HepG2 (cell line): ENCODE data around the gene ERFL. TPM values are rescaled to one million over a fixed set of nuclear protein-coding genes. Genes with fewer than 3 reads are reported as not detected.

ENCODE experiments used
- KMT2A ChIP-seq: sonication (generic); formaldehyde crosslinking; IDR thresholded peaks from 2 replicates; pipeline ENCODE4 v1.4.0; 2020; ENCODE audit warnings: missing genetic modification reagents
- MLLT10 ChIP-seq: sonication (generic); formaldehyde crosslinking; IDR thresholded peaks from 2 replicates; pipeline ENCODE4 v1.4.0; 2020; ENCODE audit warnings: missing genetic modification reagents
- MTA1 ChIP-seq: sonication (generic); formaldehyde crosslinking; IDR thresholded peaks from 2 replicates; pipeline ENCODE4 v1.4.0; 2020; ENCODE audit warnings: missing genetic modification reagents, mild to moderate bottlenecking, borderline replicate concordance
- PRDM4 ChIP-seq: sonication (generic); formaldehyde crosslinking; IDR thresholded peaks from 2 replicates; pipeline ENCODE4 v1.9.0; 2021; ENCODE audit warnings: missing genetic modification reagents, borderline replicate concordance
- SCMH1 ChIP-seq: sonication (generic); formaldehyde crosslinking; IDR thresholded peaks from 2 replicates; pipeline ENCODE4 v1.9.0; 2021; ENCODE audit warnings: missing genetic modification reagents, mild to moderate bottlenecking, borderline replicate concordance
- SNAI1 ChIP-seq: sonication (generic); formaldehyde crosslinking; IDR thresholded peaks from 2 replicates; pipeline ENCODE4 v1.5.0; 2020; ENCODE audit warnings: mild to moderate bottlenecking, missing genetic modification reagents, borderline replicate concordance
- SRY ChIP-seq: sonication (generic); formaldehyde crosslinking; IDR thresholded peaks from 2 replicates; pipeline ENCODE4 v1.8.0; 2022; ENCODE audit warnings: mild to moderate bottlenecking, missing genetic modification reagents
- TBP ChIP-seq: sonication (generic); formaldehyde crosslinking; IDR thresholded peaks from 2 replicates; pipeline ENCODE4 v1.5.0; 2020; ENCODE audit warnings: missing genetic modification reagents
- THAP11 ChIP-seq: IDR thresholded peaks from 2 replicates; pipeline ENCODE4 v1.6.1; 2016; ENCODE audit warnings: missing biosample characterization, missing genetic modification reagents
- TOE1 ChIP-seq: sonication (generic); formaldehyde crosslinking; IDR thresholded peaks from 2 replicates; pipeline ENCODE4 v1.4.0; 2020; ENCODE audit warnings: mild to moderate bottlenecking, missing genetic modification reagents
- TRIM24 ChIP-seq: sonication (generic); formaldehyde crosslinking; IDR thresholded peaks from 2 replicates; pipeline ENCODE4 v1.8.0; 2022; ENCODE audit warnings: mild to moderate bottlenecking, missing genetic modification reagents
- ZIK1 ChIP-seq: sonication (generic); formaldehyde crosslinking; IDR thresholded peaks from 2 replicates; pipeline ENCODE4 v1.5.0; 2020; ENCODE audit warnings: mild to moderate bottlenecking, low read depth, missing genetic modification reagents, borderline replicate concordance
- ZNF282 ChIP-seq: fragments of 450-650 bp; IDR thresholded peaks from 2 replicates; pipeline ENCODE4 v1.6.1; 2018; ENCODE audit not compliant: partially characterized antibody
- ZNF660 ChIP-seq: sonication (generic); formaldehyde crosslinking; IDR thresholded peaks from 2 replicates; pipeline ENCODE4 v1.5.1; 2020; ENCODE audit warnings: mild to moderate bottlenecking, low read depth, missing genetic modification reagents, borderline replicate concordance
- polyA plus RNA-seq, 8 experiments: library from polyadenylated mRNA; depleted of rRNA in 3 of 8; stranded (reverse) in 7 of 8; unstranded in 1 of 8; fragments of >200 nt; fragmentation: Illumina TruSeq in 4 of 8; extraction: Trizol in 4 of 8; gene quantifications; 2 replicates each; pipeline versions ENCODE4 v1.2.1 to v1.2.3, GENCODE V29; 2011 to 2016; ENCODE audit warnings: low read depth in 4 of 8, missing spikeins in 1 of 8, mixed read lengths in 1 of 8; ENCODE audit not compliant: insufficient read depth in 1 of 8
- total RNA-seq, 5 experiments: library from RNA; depleted of rRNA; stranded (reverse); fragments of >200 nt; fragmentation: Illumina TruSeq; extraction: Trizol; gene quantifications; 2 replicates each; pipeline ENCODE4 v1.2.3, GENCODE V29; 2016; ENCODE audit warnings: low read depth in 1 of 5
- TF ChIP-seq, protein P1 (sequence below): sonication (generic); formaldehyde crosslinking; IDR thresholded peaks from 2 replicates; pipeline ENCODE4 v1.4.0; 2020; ENCODE audit warnings: missing genetic modification reagents
- TF ChIP-seq, protein P2 (sequence below), 2 experiments: sonication (generic) in 1 of 2; formaldehyde crosslinking in 1 of 2; IDR thresholded peaks; 2 replicates each; pipeline versions ENCODE4 v1.4.0 to v1.6.1; 2016 to 2020; ENCODE audit warnings: borderline replicate concordance in 1 of 2, low read depth in 1 of 2, mild to moderate bottlenecking in 1 of 2, missing genetic modification reagents in 1 of 2

Gene ERFL
- total and polyA plus RNA-seq, 2 of the 13 experiments (the other 11 are each of a cell fraction or from before 2014, with no cell fraction given), result not detected

DNA sequence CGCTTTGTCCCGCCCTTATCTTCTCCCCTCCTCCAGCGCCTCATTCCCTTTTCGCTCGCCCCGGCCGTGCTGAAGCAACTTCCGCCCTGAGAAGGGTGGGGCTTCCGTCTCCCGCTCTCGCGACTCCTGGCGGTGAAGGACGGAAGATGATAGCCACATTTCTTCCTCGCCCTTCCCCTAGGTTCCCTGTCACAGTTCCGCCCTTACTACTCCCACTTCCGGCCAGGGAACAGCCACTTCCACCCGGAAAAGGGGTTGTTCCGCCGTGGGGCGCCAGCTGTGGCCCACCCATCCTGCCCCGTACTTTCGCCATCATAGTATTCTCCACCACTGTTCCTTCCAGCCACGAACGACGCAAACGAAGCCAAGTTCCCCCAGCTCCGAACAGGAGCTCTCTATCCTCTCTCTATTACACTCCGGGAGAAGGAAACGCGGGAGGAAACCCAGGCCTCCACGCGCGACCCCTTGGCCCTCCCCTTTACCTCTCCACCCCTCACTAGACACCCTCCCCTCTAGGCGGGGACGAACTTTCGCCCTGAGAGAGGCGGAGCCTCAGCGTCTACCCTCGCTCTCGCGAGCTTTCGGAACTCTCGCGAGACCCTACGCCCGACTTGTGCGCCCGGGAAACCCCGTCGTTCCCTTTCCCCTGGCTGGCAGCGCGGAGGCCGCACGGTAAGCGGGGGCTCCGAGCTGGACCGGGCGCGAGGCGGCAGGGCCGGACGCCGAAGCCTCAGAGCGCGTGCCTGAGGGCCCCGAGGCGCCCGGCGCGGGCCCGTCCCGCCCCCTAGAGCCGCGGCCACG is 68.4 kb downstream of the ERFL start, which contains the start of gene RPS19 (continued):
- TF ChIP-seq, protein P1, sequence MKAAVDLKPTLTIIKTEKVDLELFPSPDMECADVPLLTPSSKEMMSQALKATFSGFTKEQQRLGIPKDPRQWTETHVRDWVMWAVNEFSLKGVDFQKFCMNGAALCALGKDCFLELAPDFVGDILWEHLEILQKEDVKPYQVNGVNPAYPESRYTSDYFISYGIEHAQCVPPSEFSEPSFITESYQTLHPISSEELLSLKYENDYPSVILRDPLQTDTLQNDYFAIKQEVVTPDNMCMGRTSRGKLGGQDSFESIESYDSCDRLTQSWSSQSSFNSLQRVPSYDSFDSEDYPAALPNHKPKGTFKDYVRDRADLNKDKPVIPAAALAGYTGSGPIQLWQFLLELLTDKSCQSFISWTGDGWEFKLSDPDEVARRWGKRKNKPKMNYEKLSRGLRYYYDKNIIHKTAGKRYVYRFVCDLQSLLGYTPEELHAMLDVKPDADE (CRISPR knock-in tag), result no peak
- TF ChIP-seq TRIM24 (CRISPR knock-in tag) (no peak), ZIK1 (no peak), TBP (no peak), ZNF660 (CRISPR knock-in tag) (no peak), MLLT10 (no peak), KMT2A (CRISPR knock-in tag) (peak; percentile 48), TOE1 (CRISPR knock-in tag) (no peak), ZNF282 (peak; percentile 84), MTA1 (peak; percentile 64; the same call in 1 of the 2 replicates), THAP11 (peak; percentile 94), SNAI1 (CRISPR knock-in tag) (no peak; the same call in 1 of the 2 replicates), SCMH1 (CRISPR knock-in tag) (no peak), PRDM4 (CRISPR knock-in tag) (no peak), SRY (peak; percentile 72; the same call in 1 of the 2 replicates)
- TF ChIP-seq, protein P2, sequence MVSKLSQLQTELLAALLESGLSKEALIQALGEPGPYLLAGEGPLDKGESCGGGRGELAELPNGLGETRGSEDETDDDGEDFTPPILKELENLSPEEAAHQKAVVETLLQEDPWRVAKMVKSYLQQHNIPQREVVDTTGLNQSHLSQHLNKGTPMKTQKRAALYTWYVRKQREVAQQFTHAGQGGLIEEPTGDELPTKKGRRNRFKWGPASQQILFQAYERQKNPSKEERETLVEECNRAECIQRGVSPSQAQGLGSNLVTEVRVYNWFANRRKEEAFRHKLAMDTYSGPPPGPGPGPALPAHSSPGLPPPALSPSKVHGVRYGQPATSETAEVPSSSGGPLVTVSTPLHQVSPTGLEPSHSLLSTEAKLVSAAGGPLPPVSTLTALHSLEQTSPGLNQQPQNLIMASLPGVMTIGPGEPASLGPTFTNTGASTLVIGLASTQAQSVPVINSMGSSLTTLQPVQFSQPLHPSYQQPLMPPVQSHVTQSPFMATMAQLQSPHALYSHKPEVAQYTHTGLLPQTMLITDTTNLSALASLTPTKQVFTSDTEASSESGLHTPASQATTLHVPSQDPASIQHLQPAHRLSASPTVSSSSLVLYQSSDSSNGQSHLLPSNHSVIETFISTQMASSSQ (IDR thresholded peaks at IDR 0.05; ENCODE audit: low read depth), result peak; percentile 45; the same call in 1 of the 2 replicates
- TF ChIP-seq, protein P2 (CRISPR knock-in tag; IDR thresholded peaks at IDR 0.05; ENCODE audit: borderline replicate concordance), result peak; percentile 66
